Neutrophil (primary cell): ENCODE measurements around the gene CLCN5.

Source experiments
- H3K27ac ChIP-seq: fragments of 200-600 bp; sonication (generic); 2 replicates; pipeline ENCODE4 v1.5.1; 2016; ENCODE audit warnings: mild to moderate bottlenecking, moderate library complexity
- H3K27me3 ChIP-seq: fragments of 200-600 bp; sonication (generic); 2 replicates; pipeline ENCODE4 v1.6.0; 2016; ENCODE audit warnings: mild to moderate bottlenecking
- H3K36me3 ChIP-seq: fragments of 200-600 bp; sonication (generic); 2 replicates; pipeline ENCODE4 v1.5.1; 2017
- H3K4me1 ChIP-seq, 2 experiments: fragments of 200-600 bp in 1 of 2; sonication (generic) in 1 of 2; 1 replicate in 1 of 2; 2 replicates in 1 of 2; pipeline versions ENCODE4 v1.5.1 to v1.6.1; 2013 to 2016; ENCODE audit warnings: low read depth in 1 of 2, low read length in 1 of 2, mild to moderate bottlenecking in 1 of 2, moderate library complexity in 1 of 2; ENCODE audit not compliant: control insufficient read depth in 1 of 2, insufficient read depth in 1 of 2
- H3K4me3 ChIP-seq, 2 experiments: fragments of 200-600 bp in 1 of 2; sonication (generic) in 1 of 2; 1 replicate in 1 of 2; 2 replicates in 1 of 2; pipeline ENCODE4 v1.5.1; 2013 to 2016; ENCODE audit warnings: low read depth in 1 of 2, low read length in 1 of 2, mild to moderate bottlenecking in 1 of 2, moderate library complexity in 1 of 2
- H3K9me3 ChIP-seq: fragments of 200-600 bp; sonication (generic); 2 replicates; pipeline ENCODE4 v1.5.1; 2016
- TF ChIP-seq, protein P1 (sequence below): fragments of 200-600 bp; sonication (generic); IDR thresholded peaks from 2 replicates; pipeline ENCODE4 v1.5.1; 2016; ENCODE audit warnings: antibody characterized with exemption

Gene CLCN5

DNA sequence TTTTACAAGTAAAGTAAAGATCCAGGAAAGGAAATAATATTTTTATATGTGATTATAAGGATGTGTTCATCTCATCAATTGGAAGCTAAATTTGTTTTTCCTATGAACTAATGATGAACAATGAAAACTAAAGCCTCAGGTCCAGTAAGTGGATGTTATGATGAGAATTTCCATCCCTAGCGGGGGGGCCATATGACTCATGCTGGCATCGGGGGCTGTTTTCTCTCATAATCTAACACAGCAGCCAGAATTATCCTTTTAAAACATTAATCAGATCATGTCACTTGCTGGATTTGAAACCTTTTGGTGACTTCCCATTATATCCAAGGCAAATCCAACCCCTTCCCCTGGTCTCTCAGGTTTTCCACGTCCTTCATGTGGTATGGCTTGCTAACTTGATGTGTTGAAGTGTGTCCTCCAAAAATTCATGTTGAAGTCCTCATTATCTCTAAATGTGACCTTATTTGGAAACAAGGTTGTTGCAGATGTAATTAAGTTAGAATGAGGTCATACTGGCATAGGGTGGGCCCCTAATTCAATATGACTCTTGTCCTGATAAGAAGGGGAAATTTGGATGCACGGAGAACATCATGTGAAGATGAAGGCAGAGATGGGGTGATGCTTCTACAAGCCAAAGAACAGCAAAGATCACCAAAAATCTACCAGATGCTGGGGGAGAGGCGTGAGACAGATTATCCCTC lies 181.6 kb downstream of the CLCN5 start:
- no peaks in the 10 kb centered on the region for H3K36me3 ChIP-seq
- H3K27ac ChIP-seq = no peak overlapping the region
- no peaks in the 10 kb centered on the region for H3K27me3 ChIP-seq
- H3K4me3 ChIP-seq = no peak overlapping the region
- H3K9me3 ChIP-seq = no peaks in the 10 kb centered on the region
- TF ChIP-seq, protein P1, sequence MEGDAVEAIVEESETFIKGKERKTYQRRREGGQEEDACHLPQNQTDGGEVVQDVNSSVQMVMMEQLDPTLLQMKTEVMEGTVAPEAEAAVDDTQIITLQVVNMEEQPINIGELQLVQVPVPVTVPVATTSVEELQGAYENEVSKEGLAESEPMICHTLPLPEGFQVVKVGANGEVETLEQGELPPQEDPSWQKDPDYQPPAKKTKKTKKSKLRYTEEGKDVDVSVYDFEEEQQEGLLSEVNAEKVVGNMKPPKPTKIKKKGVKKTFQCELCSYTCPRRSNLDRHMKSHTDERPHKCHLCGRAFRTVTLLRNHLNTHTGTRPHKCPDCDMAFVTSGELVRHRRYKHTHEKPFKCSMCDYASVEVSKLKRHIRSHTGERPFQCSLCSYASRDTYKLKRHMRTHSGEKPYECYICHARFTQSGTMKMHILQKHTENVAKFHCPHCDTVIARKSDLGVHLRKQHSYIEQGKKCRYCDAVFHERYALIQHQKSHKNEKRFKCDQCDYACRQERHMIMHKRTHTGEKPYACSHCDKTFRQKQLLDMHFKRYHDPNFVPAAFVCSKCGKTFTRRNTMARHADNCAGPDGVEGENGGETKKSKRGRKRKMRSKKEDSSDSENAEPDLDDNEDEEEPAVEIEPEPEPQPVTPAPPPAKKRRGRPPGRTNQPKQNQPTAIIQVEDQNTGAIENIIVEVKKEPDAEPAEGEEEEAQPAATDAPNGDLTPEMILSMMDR = no peak
- peaks cover 6 to 18% of the 10 kb centered on the region in 2 experiments for H3K4me1 ChIP-seq

DNA sequence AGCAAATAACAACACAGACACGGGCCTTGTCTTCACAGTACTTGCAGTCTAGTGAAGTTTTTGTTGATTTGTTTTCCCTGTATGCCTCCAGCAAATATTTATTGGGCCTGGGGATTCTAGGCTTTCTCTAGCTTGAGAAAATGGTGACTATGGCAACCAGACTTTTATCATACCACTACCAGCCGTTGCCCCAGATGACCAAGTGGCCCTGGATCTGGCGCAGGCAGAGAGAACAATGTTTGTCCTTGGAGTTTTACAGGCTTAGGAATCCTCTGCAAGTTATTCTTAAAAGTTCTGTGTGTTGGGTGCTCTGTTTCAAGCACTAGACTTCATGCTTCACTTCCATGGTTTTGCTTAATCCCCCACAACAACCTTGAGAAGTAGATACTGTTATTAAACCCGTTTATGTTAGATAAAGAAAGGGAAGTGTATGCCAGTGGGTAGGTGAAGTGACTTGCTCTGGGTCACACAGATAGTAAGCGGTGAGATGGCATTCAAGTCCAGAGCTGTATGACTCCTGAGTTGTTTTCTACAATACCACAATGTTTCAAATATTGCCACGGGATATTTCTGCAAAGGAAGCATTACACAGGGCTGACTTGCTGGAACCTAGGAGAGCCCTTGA lies 183.8 kb downstream of the CLCN5 start:
- no peaks in the 10 kb centered on the region for H3K9me3 ChIP-seq
- H3K36me3 ChIP-seq = no peaks in the 10 kb centered on the region
- TF ChIP-seq, protein P1 = no peak
- no peaks in the 10 kb centered on the region for H3K27me3 ChIP-seq
- H3K4me1 ChIP-seq = peaks cover 6 to 21% of the 10 kb centered on the region in 2 experiments
- H3K4me3 ChIP-seq = no peak overlapping the region
- H3K27ac ChIP-seq = no peak overlapping the region

DNA sequence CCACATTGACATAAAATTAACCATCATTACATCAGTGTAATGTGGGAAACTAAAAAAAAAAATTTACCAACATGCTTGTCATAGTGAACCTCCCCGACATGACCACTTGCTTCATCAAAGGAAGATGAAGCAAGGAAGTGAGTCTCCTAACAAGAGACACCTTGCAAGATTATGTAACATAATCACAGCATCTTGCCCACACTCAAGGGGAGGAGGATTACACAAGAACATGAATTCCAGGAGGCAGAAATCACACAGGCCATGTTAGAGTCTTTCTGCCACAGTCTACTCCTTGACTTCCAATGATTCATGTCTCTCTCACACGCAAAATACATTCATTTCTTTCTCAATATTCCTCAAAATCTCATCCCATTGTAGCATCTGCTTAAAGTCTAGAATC lies 185.1 kb downstream of the CLCN5 start:
- Histone ChIP-seq H3K4me3 (no peak overlapping the region), H3K9me3 (no peaks in the 10 kb centered on the region), H3K27ac (no peak overlapping the region), H3K36me3 (no peaks in the 10 kb centered on the region), H3K27me3 (no peaks in the 10 kb centered on the region), H3K4me1 (peaks cover 6 to 21% of the 10 kb centered on the region in 2 experiments)
- TF ChIP-seq, protein P1 = no peak

DNA sequence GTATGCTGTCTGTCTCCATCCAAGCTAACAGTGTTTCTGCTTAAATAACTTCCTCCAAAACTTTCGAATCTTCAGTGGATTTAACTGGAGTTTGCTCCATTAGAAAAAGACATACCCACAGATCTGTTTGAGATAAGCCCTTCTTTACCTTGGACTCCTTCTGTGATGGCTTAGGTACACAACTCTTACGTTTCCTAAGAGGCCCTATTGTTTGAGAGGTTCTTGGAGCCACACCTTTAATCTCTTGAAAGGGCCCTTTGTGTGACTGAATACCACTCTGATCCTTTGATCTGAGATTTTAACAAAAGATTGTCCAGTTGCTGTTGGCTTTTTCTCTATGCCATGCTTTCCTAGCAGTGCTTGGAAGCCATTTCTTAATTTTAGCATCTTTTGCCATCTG lies 185.9 kb downstream of the CLCN5 start:
- H3K27me3 ChIP-seq = no peaks in the 10 kb centered on the region
- no peaks in the 10 kb centered on the region for H3K36me3 ChIP-seq
- no peak overlapping the region for H3K4me3 ChIP-seq
- H3K27ac ChIP-seq = no peak overlapping the region
- peaks cover 6 to 18% of the 10 kb centered on the region in 2 experiments for H3K4me1 ChIP-seq
- H3K9me3 ChIP-seq = no peaks in the 10 kb centered on the region
- TF ChIP-seq, protein P1 = no peak

DNA sequence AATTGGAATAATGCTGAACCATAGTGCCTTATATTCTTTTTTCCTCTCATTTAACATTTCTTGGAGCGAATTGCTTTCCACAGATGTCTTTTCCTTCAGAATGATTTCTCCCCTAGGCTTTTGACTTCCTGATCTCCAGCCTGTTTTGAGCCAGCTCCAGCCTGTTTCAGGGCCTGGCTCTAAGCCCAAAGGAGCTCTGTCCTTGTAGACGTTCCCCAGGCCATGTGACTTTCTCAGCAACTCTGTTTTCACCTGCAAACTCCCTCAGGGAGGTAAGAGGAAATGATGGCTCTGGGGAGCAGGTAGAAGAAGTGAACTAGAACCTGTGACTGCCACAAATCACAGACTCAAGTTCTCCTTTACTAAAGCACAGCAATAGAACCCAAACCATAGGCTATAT lies 189.3 kb downstream of the CLCN5 start:
- TF ChIP-seq, protein P1 = no peak
- H3K4me3 ChIP-seq = no peak overlapping the region
- no peaks in the 10 kb centered on the region for H3K36me3 ChIP-seq
- no peak overlapping the region for H3K27ac ChIP-seq
- H3K27me3 ChIP-seq = no peaks in the 10 kb centered on the region
- H3K4me1 ChIP-seq = peaks cover 6 to 14% of the 10 kb centered on the region in 2 experiments
- no peaks in the 10 kb centered on the region for H3K9me3 ChIP-seq
